Posterior cingulate gyrus (tissue), 11 donors: ENCODE measurements around the gene TTC38.
"Not testable (repeated sequence)": the region's sequence is repeated elsewhere in the genome, so short reads cannot be mapped to it uniquely, and the experiment has no call there.

Experiments used
- DNase-seq, 10 donors: peaks; one replicate each; pipeline versions ENCODE4 v3.0.0 to v3.0.0-alpha.2; 2020 to 2021; ENCODE audit warnings: mixed read lengths in 3 of 10
- intact Hi-C: fragments of 100-400 bp; cut with DNase I; formaldehyde crosslinking; loops from one replicate; pipeline ENCODE4 v1.15.1; 2023

The TTC38 gene

GRCh38 chr22:46244771-46245170 is 23.0 kb upstream of the TTC38 start:
- intact Hi-C loops = no loop called here

DNA sequence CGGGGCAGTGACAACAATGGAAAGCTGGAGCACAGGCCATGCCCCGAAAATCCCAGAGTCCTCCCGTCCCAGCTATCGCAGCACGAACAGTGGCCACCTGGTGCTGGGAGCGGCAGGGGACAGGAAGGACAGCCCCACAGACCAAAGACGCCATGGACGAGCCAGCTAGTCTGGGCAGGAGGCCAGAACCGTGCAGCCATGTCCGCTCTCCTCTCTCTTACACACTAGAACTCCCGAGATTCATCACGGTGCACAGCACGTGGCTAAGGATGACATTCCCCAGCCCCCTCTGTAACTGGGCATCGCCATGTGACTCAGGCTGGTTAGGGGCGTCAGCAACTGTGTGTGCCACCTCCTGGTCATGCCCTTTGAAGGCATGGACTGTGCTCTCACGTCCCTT is 22.3 kb upstream of the TTC38 start:
- intact Hi-C loops = no loop called here
- peak in 7 of 10 donors; percentile 36 to 93 (median 60) for DNase-seq

More at GRCh38 chr22:46244771-46245170, 23.0 kb upstream of the TTC38 start:
- no peak for DNase-seq

DNA sequence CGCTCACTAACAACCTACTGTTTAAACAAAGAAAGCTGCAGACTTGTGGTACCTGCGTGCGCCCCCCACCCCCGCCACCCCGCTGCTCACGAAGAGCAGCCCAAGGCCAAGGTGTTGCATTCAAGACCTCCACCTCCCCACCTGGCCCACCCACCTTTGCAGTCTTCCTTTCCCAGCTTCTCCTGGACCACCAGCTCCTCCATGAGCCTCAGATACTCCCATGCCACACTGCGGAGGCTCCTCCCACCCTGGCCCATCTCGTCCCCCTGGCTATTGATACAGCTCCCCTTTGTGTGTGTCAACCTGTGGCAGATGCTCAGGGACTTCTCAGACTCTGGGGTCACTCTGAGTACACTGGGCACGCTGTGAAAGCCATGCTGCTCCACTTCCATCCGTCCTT is 21.6 kb upstream of the TTC38 start:
- intact Hi-C loops = no loop called here
- DNase-seq = no peak

DNA sequence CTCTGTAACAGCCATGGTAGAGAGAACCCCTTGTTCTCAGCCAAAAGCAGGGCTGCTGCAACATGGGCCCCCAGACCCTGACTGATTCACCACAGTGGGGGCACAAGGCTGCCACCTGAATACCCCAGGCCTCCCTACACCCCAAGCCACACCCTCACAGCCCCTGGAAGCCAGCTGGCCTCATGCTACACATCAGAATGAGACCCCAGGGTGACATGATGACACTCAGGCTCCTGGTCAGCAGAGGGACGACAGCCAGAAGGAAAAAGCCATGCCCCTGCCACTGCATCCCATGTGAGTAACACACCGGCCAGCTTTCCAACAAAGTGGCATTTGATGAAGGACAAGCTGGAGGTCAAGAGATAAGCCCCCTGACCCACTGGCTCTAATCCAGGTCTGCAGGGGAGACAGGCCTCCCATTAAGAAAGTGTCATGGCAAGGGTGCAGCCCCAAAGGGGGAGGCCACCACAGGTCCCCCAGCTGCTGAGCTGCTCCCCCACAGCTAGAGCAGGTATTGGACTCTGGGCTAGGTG is 20.3 kb upstream of the TTC38 start:
- no peak for DNase-seq
- intact Hi-C loops = no loop called here

DNA sequence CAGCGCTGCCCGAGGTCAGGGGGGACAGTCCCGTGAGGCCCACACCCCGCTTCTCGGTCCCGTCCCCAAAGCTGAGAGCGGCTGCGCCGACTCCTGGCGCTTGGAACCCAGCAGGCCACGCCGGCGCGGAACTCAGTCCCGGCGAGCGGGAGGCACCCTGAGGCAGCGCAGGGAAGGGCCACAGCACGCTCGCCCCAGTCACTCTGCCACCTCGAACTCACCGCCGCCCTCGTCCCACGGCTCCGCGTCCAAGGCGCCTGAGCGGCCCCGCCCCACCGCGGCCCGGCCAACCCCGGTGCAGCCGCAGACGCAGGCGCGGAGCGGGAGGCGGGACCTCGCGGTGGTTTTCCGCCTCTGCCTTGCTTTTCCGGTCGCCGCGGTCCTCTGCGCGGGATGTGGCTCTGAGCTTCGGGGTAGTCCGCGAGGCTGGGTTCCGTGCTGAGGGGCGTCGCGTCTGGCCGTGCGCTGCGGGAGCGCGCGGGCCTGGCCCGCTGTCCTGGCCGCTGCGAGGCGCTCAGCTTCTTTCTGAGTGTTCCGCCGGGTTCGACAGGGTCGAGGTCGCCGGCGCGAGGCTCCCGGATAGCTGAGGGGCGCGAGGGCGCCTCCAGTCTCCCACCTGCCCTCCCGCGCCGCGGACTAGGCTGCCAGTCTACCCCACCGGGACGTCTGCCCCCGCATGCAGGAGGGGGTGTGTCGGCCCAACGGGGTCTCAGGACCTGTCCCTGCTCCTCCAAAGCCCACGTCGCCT is 17.6 kb upstream of the TTC38 start, which contains the start of gene CDPF1:
CDPF1 (minus strand) TSS at position 259 of the 748 bp plus-strand sequence. CDS start 2,009 bp downstream, outside the sequence.
- intact Hi-C loops = loop anchor here (1.0 kb wide), 1 partner anchor 46 kb away; the partner anchor contains the start of gene GTSE1
- peak; percentile 87 to 99 (median 92) for DNase-seq

DNA sequence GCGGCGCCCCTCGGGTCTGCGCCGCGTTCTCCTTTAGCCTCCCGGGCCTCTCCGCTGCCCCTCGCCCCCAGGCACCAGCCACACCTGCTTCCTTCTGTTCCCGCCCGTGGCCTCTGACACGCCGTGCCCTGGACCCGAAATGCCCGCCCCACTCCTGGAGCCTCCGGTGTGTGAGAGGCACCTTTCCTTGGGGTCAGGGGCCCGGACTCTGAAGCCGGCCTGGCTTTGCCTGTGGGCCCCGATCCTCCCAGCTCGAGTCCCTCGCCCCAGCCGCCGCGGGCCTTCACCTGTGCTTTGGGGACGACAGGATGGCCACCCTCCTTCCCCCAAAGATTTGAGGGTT is 17.1 kb upstream of the TTC38 start:
- intact Hi-C loops = loop anchor here (1.0 kb wide), 1 partner anchor 46 kb away; the partner anchor contains the start of gene GTSE1
- DNase-seq = peak in 1 of 10 donors; percentile 79

- intact Hi-C loops = no loop called here
- DNase-seq = no peak
These were observed 16.5 kb upstream of the TTC38 start for GRCh38 chr22:46251266-46251665.

DNA sequence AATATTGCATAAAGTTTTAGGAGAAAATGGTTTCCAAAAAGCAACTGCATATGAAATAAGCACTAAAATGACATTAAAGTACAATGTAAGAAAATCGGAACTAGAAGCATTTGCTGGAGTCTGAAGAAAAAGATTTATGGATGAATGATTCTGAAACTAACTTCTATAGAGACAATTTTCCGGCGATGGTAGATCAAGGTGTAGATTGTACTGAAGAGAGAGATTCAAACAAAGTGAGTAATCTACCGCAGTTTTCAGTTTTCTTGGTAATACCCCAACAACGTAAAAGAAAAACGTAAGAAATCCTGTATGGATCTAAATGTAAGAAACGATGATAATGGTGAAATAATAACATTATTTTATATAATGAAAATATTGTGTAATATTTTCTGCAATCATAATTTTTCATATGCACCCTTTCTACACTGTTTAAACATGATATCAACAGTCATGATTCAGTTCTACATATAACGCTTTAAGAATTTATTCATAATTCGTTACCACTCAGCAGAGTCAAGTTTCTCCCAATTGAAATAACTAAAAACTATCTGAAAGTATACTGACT is 15.9 kb upstream of the TTC38 start:
- intact Hi-C loops = no loop called here
- no peak for DNase-seq

GRCh38 chr22:46256358-46256958 is 11.3 kb upstream of the TTC38 start:
- intact Hi-C loops = no loop called here

DNA sequence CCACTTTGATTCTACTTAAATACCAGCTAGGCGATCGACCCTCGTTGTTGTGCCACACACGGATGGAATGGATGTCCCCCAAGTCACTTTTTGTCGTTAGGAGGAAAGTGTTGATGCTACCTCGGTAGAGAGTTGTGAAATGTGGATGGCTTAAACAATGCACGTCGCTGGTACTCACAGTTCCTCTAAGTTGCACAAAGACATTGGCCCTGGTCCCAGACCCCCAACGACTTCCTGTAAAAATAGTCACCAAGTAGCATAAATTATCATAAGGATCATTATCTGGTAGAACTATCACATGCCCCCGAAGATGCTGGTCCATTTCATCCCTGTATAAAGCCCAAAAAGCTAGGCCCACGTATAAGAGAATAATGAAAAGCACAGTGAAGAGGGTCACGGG is 8.4 kb upstream of the TTC38 start:
- intact Hi-C loops = no loop called here
- DNase-seq = no peak

More at GRCh38 chr22:46256358-46256958, 11.3 kb upstream of the TTC38 start:
- DNase-seq = no peak

- DNase-seq = no peak
- intact Hi-C loops = no loop called here
These were observed 7.8 kb upstream of the TTC38 start for GRCh38 chr22:46260038-46260437.

GRCh38 chr22:46262449-46263215 is 5.2 kb upstream of the TTC38 start:
- intact Hi-C loops = no loop called here
- peak in 4 of 10 donors; percentile 46 to 76 (median 55) for DNase-seq

DNA sequence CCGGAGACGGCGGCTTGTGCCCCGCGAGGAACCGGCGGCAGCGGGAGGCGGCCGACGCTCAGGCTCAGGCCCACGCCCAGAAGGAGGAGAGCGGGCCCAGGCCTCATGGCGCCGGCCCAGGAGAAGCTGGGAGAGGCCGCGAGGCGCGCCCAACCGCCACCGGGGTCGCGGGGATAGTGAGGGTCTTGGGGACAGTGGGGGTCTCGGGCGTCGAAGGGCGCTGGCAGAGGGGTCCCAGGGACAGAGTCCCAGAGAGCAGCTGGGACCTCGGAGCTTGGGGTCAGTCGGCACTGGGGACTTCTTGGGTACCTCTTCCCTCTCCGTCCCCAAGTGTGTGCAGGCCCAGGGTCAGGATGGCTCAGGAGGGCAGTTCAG is 4.6 kb upstream of the TTC38 start, which contains the start of gene PKDREJ:
PKDREJ (minus strand) TSS at position 128 of the 375 bp plus-strand sequence; CDS start at position 107, 21 bp downstream.
- intact Hi-C loops = no loop called here

GRCh38 chr22:46264520-46264919 is 3.3 kb upstream of the TTC38 start:
- intact Hi-C loops = not testable (repeated sequence)
- DNase-seq = peak in 1 of 10 donors; percentile 21

More for the DNA sequence above, 4.6 kb upstream of the TTC38 start, which contains the start of gene PKDREJ:
- peak in 2 of 10 donors; percentile 31 to 59 for DNase-seq

DNA sequence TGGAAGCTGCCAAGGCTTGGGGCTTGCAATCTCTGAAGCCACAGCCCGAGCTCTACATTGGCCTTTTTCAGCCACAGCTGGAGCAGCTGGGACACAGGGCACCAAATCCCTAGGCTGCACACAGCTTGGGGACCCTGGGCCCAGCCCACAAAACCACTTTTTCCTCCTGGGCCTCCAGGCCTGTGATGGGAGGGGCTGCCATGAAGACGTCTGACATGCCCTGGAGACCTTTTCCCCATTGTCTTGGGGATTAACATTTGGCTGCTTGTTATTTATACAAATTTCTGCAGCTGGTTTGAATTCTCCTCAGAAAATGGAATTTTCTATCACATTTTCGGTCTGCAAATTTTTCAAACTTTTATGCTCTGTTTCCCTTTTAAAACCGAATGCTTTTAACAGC is 2.2 kb upstream of the TTC38 start:
- intact Hi-C loops = not testable (repeated sequence)

GRCh38 chr22:46269564-46269963 is 1.8 kb downstream of the TTC38 start:
- DNase-seq = peak in 3 of 10 donors; percentile 37 to 53 (median 46)
- intact Hi-C loops = no loop called here

More for the DNA sequence above, 2.2 kb upstream of the TTC38 start:
- DNase-seq = peak in 1 of 10 donors; percentile 33

GRCh38 chr22:46272196-46272595 is 4.4 kb downstream of the TTC38 start:
- intact Hi-C loops = no loop called here
- no peak for DNase-seq

DNA sequence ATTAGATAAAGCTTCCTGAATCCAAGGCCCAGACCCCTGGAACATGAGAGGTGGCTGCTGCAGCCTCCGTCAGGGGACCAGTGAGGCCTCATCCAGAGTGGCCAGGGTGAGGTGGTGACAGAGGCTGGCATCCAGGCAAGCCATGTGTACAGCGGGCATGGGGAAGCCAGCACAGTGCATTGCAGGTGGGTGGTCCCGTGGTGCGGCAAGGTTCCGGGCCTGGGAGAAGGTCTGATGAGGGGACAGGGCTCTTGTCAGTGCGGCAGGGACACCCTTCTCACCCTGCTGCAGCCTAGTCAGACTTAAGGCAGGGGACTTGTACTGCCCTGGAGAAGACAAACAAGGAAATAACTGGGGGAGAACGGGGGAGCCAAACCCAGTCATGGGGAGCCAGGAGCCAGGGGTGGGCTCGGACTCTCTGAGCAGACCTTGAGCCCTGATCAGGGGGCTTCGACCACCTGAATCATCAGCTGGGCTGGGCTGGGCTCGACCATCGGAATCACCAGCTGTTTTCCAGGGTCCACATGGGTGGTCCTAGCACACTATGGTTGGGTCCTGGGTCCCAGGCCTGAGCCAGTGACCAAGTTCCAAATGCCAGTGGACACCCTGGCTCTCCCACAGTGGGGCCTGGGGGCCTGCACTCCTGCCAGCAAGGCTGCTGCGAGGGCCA is 5.1 kb downstream of the TTC38 start:
- intact Hi-C loops = no loop called here
- peak in 2 of 10 donors; percentile 30 to 49 for DNase-seq

DNA sequence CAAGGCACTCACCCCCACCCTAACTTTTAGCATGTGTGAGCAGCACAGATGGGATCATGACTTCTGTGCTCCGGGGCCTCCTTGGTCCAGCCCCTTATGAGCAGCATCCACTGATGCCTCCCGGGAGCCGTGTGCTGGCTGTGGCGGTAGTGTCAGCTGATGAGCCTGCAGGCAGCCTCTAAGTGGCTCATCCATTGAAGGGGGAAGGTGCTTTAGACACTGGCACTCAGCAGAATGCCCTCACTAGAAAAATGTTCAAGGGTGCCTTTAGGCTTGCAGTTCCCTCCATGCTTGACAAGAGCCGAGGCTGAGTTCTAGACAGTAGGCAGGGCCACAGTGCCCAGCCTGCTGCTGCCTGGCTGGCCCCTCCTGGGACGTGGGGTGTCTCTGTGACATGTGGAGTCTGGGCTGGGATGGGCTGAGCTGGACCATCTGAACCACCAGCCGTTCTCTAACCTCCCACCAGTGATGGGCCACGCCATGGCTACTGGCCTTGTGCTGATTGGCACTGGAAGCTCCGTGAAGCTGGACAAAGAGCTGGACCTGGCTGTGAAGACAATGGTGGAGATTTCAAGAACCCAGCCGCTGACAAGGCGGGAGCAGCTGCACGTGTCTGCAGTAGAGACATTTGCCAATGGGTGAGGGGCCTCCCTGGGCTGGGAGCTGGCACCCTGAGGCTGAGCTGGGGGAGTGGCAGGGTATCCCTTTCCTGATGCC is 5.8 kb downstream of the TTC38 start:
- intact Hi-C loops = no loop called here
- peak in 2 of 10 donors; percentile 50 to 55 for DNase-seq
